K562 (cell line): ENCODE measurements around the gene MCL1. TPM values are rescaled to one million over a fixed set of nuclear protein-coding genes. Genes with fewer than 3 reads are reported as not detected.

Experiments used
- CAMTA2 ChIP-seq: fragments of 250-450 bp; sonication (Bioruptor Pico); conservative IDR thresholded peaks from 2 replicates; pipeline ENCODE4 v1.5.1; 2022
- CCNT2 ChIP-seq: IDR thresholded peaks from 2 replicates; pipeline ENCODE4 v1.6.1; 2011; ENCODE audit warnings: borderline replicate concordance, low read depth, mild to moderate bottlenecking, moderate library complexity, mixed read lengths, low read length; ENCODE audit not compliant: insufficient read length; ENCODE audit errors: extremely low read depth
- CHD1 ChIP-seq: fragments of 200-600 bp; sonication (generic); IDR thresholded peaks from one replicate; pipeline ENCODE4 v1.6.1; 2012; ENCODE audit warnings: mild to moderate bottlenecking, moderate library complexity, low read length, inconsistent platforms
- CTCF ChIP-seq, 3 experiments: IDR thresholded peaks in 2 of 3; conservative IDR thresholded peaks in 1 of 3; 2 replicates each; pipeline ENCODE4 v1.5.1; 2011 to 2012; ENCODE audit warnings: low read length in 3 of 3, mild to moderate bottlenecking in 3 of 3, control low read depth in 2 of 3, improper control_type of control experiment in 1 of 3, inconsistent platforms in 1 of 3, low read depth in 1 of 3, mixed read lengths in 1 of 3, moderate library complexity in 1 of 3; ENCODE audit not compliant: insufficient read depth in 2 of 3
- ETV5 ChIP-seq: sonication (generic); formaldehyde crosslinking; IDR thresholded peaks from 2 replicates; pipeline ENCODE4 v1.4.0; 2020; ENCODE audit warnings: low read depth, mild to moderate bottlenecking, missing genetic modification reagents
- ID3 ChIP-seq, 2 experiments: fragments of 250-450 bp in 1 of 2; fragments of 450-650 bp in 1 of 2; sonication (Bioruptor Pico) in 1 of 2; IDR thresholded peaks; 2 replicates each; pipeline versions ENCODE4 v1.6.1 to v1.8.0; 2016 to 2021; ENCODE audit warnings: mild to moderate bottlenecking in 2 of 2, moderate library complexity in 2 of 2, missing compliant biosample characterization in 1 of 2, missing genetic modification characterization in 1 of 2
- KAT7 ChIP-seq: sonication (generic); formaldehyde crosslinking; IDR thresholded peaks from 2 replicates; pipeline ENCODE4 v1.8.0; 2022; ENCODE audit warnings: missing genetic modification reagents, mild to moderate bottlenecking, borderline replicate concordance
- KDM5B ChIP-seq: fragments of 200-600 bp; sonication (generic); IDR thresholded peaks from 2 replicates; pipeline ENCODE4 v1.6.1; 2012; ENCODE audit warnings: low read depth, mild to moderate bottlenecking, moderate library complexity, low read length, control low read depth, inconsistent platforms; ENCODE audit not compliant: insufficient replicate concordance
- PML ChIP-seq: IDR thresholded peaks from 2 replicates; pipeline ENCODE4 v1.6.1; 2012; ENCODE audit warnings: low read length, inconsistent platforms
- RAD51 ChIP-seq: fragments of 450-650 bp; IDR thresholded peaks from 2 replicates; pipeline ENCODE4 v1.7.1; 2016; ENCODE audit warnings: low read depth, mild to moderate bottlenecking, borderline replicate concordance
- SMARCA4 ChIP-seq: fragments of 450-650 bp; IDR thresholded peaks from 2 replicates; pipeline ENCODE4 v1.6.1; 2016
- SMARCB1 ChIP-seq: IDR thresholded peaks from 2 replicates; pipeline ENCODE4 v1.6.1; 2011; ENCODE audit warnings: improper control_type of control experiment, low read depth; ENCODE audit not compliant: insufficient read length
- TAF15 ChIP-seq: fragments of 200-400 bp; formaldehyde crosslinking; IDR thresholded peaks from 2 replicates; pipeline ENCODE4 v1.6.1; 2017; ENCODE audit warnings: mild to moderate bottlenecking, low read depth, low read length, moderate library complexity
- TAF7 ChIP-seq: fragments of 450-650 bp; IDR thresholded peaks from 2 replicates; pipeline ENCODE4 v1.6.1; 2016; ENCODE audit warnings: missing genetic modification characterization, missing compliant biosample characterization
- THRB ChIP-seq: fragments of 450-650 bp; formaldehyde crosslinking; conservative IDR thresholded peaks from 2 replicates; pipeline ENCODE4 v1.4.0; 2022; ENCODE audit warnings: mild to moderate bottlenecking, missing genetic modification characterization
- U2AF2 ChIP-seq: fragments of 200-400 bp; formaldehyde crosslinking; optimal IDR thresholded peaks from 2 replicates; pipeline ENCODE3; 2017; ENCODE audit warnings: low read depth, mild to moderate bottlenecking, low read length
- ZFP36 ChIP-seq: fragments of 150-350 bp; IDR thresholded peaks from 2 replicates; pipeline ENCODE4 v1.6.1; 2018; ENCODE audit warnings: low read length, low read depth; ENCODE audit not compliant: partially characterized antibody
- ZNF282 ChIP-seq: sonication (generic); formaldehyde crosslinking; IDR thresholded peaks from 2 replicates; pipeline ENCODE4 v1.8.1; 2023; ENCODE audit warnings: missing genetic modification reagents
- ZNF41 ChIP-seq: fragments of 250-450 bp; sonication (Bioruptor Pico); conservative IDR thresholded peaks from 2 replicates; pipeline ENCODE4 v1.4.0; 2020; ENCODE audit warnings: mild to moderate bottlenecking
- ZNF431 ChIP-seq: sonication (generic); formaldehyde crosslinking; IDR thresholded peaks from 2 replicates; pipeline ENCODE4 v1.8.0; 2022; ENCODE audit warnings: mild to moderate bottlenecking, missing genetic modification reagents
- ZNF639 ChIP-seq, 2 experiments: fragments of 200-800 bp in 1 of 2; sonication (Bioruptor generic) in 1 of 2; sonication (generic) in 1 of 2; formaldehyde crosslinking in 1 of 2; IDR thresholded peaks in 1 of 2; conservative IDR thresholded peaks in 1 of 2; 2 replicates each; pipeline versions ENCODE4 v1.5.0 to v1.6.1; 2016 to 2020; ENCODE audit warnings: missing compliant biosample characterization in 1 of 2, missing genetic modification characterization in 1 of 2, missing genetic modification reagents in 1 of 2
- ZNF695 ChIP-seq: fragments of 450-650 bp; formaldehyde crosslinking; IDR thresholded peaks from 2 replicates; pipeline ENCODE4 v1.4.0; 2020; ENCODE audit warnings: mild to moderate bottlenecking, moderate library complexity
- polyA plus RNA-seq, 8 experiments: library from polyadenylated mRNA; depleted of rRNA in 4 of 8; stranded (reverse) in 5 of 8; unstranded in 3 of 8; fragments of >200 nt; fragmentation: Nextera tagmentation in 2 of 8; fragmentation: Illumina TruSeq in 1 of 8; extraction: Ambion mirVana in 2 of 8; extraction: Trizol in 1 of 8; gene quantifications; 2 replicates each; pipeline versions ENCODE4 v1.2.1 to v1.2.3, GENCODE V29; 2011 to 2014; ENCODE audit warnings: inconsistent platforms in 1 of 8, missing spikeins in 1 of 8
- total RNA-seq, 7 experiments: library from RNA; depleted of rRNA in 6 of 7; stranded (reverse); fragments of >200 nt in 6 of 7; fragmentation: Illumina TruSeq in 2 of 7; extraction: Trizol in 2 of 7; gene quantifications; 2 replicates each; pipeline versions ENCODE4 v1.2.1 to v1.2.3, GENCODE V29; 2011 to 2021; ENCODE audit warnings: low replicate concordance in 1 of 7

The MCL1 gene
- total and polyA plus RNA-seq, 9 of the 15 experiments (the other 6 are each of a cell fraction or from before 2014, with no cell fraction given): 27.1 to 224 (median 138) TPM

- TF ChIP-seq THRB (CRISPR knock-in tag) (0 out of 2 replicates have a peak, but pooled peaks have one; percentile 11), TAF15 (no peak), SMARCB1 (no peak), U2AF2 (no peak), CAMTA2 (CRISPR knock-in tag) (no peak), TAF7 (tag) (peak; percentile 95), CHD1 (peak; percentile 89), ZNF431 (CRISPR knock-in tag) (0 out of 2 replicates have a peak, but pooled peaks have one; percentile 60), ZNF695 (no peak), ZNF639 (CRISPR knock-in tag; conservative IDR thresholded peaks at IDR 0.05 in 1 of 2, IDR thresholded peaks at IDR 0.05 in 1 of 2) (peak in 1 of 2 experiments; percentile 88; a peak in 2 of 4 replicates), ZFP36 (peak; percentile 89), PML (peak; percentile 95), RAD51 (no peak), ETV5 (CRISPR knock-in tag) (peak; percentile 94), KDM5B (peak; percentile 99), CCNT2 (peak; percentile 85), SMARCA4 (no peak), ZNF282 (CRISPR knock-in tag) (no peak), KAT7 (peak; percentile 27; the same call in 1 of the 2 replicates), CTCF (IDR thresholded peaks at IDR 0.05 in 2 of 3, conservative IDR thresholded peaks at IDR 0.05 in 1 of 3; ENCODE audit: insufficient read depth in 2 of 3, low read depth in 1 of 3, low read length in 3 of 3) (peak in 2 of 3 experiments; percentile 17 to 31; a peak in 3 of 6 replicates), ID3 (CRISPR knock-in tag; IDR thresholded peaks at IDR 0.05) (no peak), ID3 (tag; IDR thresholded peaks at IDR 0.05) (no peak), ZNF41 (CRISPR knock-in tag) (no peak)
Observed at GRCh38 chr1:150579110-150579944, at the start of gene MCL1 (continued).
